Endometrium (tissue), 2 donors: ENCODE data around the gene COL17A1.

Experiments used
- FAIRE-seq: peaks from 2 replicates; lab custom pipeline; 2012; peaks lifted over from hg19 to GRCh38; lab: Jason Lieb, UNC
- donor health status: control.
- donor health status: control.

COL17A1 gene

GRCh38 chr10:104032144-104032775 is 53.4 kb downstream of the COL17A1 start:
- no peak for FAIRE-seq

DNA sequence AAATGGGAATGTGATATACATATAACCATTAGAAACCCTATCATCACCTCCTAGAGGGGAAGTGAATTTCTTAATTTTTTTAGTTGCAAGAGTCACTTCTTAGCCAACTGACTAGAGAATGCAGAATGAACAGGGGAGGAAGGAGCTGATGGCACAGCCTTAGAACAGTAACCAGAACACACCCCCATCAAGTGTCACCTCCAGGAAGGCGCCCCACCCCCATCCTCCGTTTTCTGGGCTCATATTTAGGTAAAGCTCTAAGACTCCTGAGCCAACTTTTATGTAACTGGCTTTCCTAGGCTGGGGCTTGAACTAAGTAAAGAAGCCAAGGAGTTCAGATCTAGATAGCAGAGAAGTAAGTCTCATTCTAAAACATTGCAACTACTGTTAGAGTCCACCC is 54.0 kb downstream of the COL17A1 start:
- no peak for FAIRE-seq

- FAIRE-seq = no peak
Measured at GRCh38 chr10:104029521-104029860, 56.2 kb downstream of the COL17A1 start.

GRCh38 chr10:104028823-104029520 is 56.7 kb downstream of the COL17A1 start:
- FAIRE-seq = no peak

DNA sequence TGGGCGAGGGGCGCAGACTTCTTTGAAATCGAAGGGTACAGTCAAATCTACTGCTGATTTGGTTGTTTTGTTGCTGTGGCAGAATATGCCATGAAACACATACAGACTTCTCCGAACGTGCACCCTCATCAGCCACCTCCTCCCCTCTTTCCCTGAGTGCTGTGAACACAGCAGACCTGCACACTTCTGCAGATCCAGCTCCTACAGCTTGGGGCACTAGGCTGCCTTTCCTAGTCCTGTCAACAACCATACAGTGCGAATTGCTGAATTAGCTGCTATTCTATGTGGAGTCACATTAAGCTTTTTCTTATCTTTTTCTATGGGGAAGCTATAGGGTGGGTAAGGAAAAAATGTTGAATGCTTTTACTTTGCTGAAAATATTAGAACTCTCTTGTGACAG is 57.5 kb downstream of the COL17A1 start:
- no peak for FAIRE-seq

GRCh38 chr10:104026762-104027161 is 58.9 kb downstream of the COL17A1 start:
- FAIRE-seq = no peak

GRCh38 chr10:104025524-104025923 is 60.2 kb downstream of the COL17A1 start:
- no peak for FAIRE-seq

DNA sequence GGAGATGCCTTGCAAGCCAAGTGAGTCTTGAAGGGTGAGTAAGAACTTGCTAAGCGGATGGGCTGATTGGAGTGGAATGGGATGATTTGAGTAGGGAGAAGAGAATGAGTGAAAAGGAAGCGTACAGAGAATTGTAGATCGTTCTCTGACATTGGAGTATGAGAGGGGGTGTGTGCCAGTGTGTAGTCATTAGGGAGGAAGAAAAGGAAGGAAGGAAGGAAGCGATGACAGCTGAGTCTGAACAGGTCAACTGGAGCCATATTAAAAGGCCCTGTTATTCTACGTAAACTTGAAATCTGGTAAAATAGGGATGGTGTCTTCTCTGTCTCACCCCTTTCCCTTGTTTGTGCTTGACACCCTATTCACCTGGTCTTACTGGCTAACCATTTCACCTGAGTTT is 63.7 kb downstream of the COL17A1 start:
- no peak for FAIRE-seq

DNA sequence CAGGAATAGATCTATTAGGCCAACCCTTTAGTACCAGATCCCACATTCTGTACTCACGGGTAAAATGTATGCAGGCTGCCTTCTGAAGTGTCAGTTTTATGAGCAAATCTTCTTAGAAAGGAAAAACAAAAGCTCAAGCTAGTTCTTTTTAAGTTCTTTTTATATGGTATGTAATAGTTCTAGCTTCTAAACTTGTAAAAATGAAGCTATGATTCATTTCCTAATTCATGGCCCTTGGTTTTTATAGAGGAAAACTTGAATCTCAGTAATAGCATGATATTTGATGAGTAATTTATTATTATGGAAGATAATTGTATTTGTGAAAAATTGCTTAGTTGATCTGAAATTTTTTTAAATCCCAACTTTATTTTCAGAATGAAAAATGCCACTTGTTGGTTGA is 64.4 kb downstream of the COL17A1 start:
- FAIRE-seq = no peak

DNA sequence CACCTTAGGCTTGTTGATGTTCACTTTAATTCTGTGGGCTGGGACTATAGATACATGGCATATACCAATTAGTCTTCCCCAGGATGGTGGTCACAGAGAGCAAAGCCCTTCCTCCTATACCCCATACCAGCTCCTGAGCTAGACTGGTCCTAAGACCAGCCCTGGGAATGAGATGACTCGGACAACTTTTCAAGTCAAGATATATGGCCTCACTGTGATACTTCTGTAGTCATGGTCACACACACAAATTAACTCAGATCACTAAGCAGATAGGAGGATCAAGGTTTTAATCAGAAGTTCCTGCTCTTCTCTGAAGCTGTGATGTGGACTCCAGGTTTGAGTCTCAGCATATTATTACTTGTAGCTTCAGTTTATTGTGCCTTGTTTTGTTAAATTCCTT is 65.7 kb downstream of the COL17A1 start:
- no peak for FAIRE-seq

DNA sequence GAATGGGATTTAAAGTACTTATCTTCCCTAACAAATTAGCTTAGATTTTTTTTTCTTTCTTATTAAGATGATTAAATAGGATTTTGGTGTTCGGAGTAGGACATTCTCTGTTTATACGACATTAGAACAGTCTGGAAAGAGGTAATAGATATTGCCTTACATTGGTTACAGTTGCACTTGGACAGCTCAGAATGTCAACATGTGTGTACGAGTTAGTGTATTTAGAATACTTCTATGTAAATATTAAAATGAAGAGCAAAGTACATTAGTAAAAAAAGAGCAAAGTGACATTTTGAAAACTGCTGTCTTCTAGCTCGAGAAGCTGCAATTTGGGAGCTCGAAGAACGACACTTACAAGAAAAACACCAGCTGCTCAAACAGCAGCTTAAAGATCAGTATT is 67.2 kb downstream of the COL17A1 start:
- FAIRE-seq = no peak

DNA sequence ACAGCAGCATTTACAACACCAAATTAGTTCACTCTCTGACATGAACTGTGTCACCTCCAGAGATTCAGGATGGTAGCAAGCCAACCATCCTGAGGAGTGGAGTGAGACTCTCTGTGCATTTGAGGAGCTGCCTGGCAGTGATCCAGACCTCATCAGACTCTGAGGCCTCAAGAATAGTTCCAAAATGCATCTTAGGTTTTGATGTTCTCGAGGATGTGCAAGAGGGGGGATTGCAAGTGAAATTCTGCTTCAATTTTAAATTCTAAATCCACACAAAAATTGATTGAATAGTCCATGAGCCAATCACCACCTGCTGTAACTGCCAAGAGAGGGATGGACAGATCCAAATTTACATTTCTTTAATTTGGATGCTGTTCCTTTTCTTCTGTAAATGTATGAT is 69.0 kb downstream of the COL17A1 start:
- FAIRE-seq = no peak

DNA sequence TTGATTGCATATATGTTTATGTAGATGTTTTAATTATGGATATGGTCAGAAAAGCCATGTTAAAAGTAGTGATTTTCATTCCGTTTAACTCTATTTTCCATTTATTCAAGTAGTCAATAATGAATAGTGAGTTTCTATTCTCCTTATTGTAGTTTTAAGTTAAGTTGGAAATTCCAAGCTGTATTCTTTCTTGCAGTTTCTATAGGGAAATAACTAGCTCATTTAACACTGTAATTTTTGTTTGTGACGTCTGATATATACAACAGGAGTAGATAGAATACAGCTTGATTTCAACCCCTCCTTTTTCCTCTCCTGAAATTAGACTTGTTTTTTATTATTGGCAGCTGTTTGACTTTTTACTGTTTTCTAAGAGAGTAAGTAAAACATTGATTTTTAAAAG is 71.5 kb downstream of the COL17A1 start:
- no peak for FAIRE-seq

- FAIRE-seq = no peak
Measured at GRCh38 chr10:104013489-104013888, 72.2 kb downstream of the COL17A1 start.

- no peak for FAIRE-seq
Measured at GRCh38 chr10:104011904-104012303, 73.8 kb downstream of the COL17A1 start.

- no peak for FAIRE-seq
Measured at GRCh38 chr10:104005172-104005863, 80.4 kb downstream of the COL17A1 start.

DNA sequence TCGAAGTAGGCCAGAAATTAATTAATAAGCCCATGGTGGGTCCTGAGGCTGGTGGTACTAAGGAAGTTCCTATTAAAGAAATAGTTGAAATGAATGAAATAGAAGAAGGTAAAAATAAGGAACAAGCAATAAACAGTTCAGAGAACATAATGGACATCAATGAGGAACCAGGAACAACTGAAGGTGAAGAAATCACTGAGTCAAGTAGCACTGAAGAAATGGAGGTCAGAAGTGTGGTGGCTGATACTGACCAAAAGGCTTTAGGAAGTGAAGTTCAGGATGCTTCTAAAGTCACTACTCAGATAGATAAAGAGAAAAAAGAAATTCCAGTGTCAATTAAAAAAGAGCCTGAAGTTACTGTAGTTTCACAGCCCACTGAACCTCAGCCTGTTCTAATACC is 82.8 kb downstream of the COL17A1 start:
- FAIRE-seq = no peak

DNA sequence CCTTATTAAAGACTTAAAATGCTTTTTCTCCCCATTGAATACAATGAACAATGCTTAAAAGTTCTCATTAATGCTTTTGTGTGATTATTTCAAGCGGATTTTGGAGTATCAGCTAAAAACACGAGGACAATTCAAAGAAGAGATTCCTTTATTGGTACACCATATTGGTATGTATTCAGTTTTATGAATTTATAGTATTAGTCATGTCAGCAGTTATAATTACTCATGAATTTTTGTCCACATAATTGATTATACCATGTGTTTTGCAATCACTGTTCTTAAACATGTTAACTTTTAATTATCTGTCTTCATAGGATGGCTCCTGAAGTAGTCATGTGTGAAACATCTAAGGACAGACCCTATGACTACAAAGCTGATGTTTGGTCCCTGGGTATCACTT is 86.9 kb downstream of the COL17A1 start:
- no peak for FAIRE-seq

- peak; percentile 29 for FAIRE-seq
Measured at GRCh38 chr10:103995134-103995533, 90.5 kb downstream of the COL17A1 start.

DNA sequence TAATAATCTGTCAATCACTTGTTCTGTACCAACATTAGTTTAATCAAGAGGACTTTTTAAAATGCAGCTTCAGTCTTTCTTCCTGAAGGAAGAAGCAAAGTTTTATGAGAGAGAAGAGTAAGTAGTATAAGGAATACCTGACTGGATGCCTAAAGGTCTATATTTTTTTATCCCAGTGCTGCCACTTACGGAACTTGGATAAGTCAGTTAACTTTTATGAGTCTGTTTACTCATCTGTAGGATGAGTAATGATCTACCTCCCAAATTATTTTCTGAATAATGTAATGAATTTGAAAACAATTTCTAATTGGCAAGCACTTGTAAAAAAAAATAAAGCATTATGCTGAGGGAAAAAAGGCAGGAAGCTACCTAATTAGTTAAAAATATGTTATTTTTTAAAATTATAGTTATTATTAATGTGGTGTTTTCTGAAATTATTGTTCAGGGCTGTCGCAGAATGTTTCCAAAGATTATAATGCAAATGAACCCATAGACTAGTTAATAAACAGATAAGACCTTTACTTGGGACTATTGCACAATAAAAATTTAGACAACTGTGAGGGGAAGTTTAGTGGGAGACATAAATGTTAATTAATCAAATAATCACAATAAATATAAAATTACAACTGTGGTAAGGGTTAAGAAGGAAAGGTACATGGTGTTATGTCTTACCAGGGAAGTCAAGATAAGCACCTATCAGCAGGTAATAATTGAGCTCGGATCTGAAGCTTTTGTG is 94.1 kb downstream of the COL17A1 start:
- no peak for FAIRE-seq

- no peak for FAIRE-seq
Measured at GRCh38 chr10:103990531-103990930, 95.1 kb downstream of the COL17A1 start.

DNA sequence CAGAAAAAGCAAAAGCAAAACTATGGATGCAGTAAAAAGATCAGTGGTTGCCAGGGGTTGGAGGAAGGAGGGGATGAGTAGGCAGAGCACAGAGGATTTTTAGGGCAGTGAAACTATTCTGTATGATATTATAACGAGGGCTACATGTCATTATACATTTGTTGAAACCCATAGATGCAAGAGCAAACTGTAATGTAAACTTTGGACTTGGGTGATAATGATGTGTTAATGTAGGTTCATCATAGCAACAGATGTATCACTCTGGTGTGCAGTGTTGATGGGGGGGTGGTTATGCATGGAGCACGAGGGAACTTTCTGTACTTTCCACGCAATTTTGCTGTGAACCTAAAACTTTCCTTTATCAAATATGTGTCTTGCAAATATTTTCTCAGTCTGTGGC is 95.6 kb downstream of the COL17A1 start:
- FAIRE-seq = no peak

DNA sequence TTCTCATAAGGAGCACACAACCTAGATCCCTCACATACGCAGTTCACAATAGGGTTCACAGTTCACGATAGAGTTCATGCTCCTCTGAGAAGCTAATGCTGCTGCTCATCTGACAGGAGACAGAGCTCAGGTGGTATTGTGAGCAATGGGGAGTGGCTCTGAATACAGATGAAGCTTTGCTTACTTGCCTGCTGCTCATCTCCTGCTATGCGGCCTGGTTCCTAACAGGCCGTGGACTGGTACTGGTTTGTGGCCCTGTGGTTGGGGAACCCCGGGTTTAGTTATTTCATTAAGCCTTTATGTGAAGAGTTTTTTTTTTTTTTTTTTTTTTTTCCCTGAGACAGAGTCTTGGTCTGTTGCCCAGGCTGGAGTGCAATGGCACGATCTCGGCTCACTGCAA is 99.3 kb downstream of the COL17A1 start:
- FAIRE-seq = no peak
